ENCODE data around the gene TIMM13.

TIMM13 gene

GRCh38 chr19:2376784-2377519 is 50.4 kb downstream of the TIMM13 start:
- no peak for DNase-seq
